ENCODE data around the gene EML5.

DNA sequence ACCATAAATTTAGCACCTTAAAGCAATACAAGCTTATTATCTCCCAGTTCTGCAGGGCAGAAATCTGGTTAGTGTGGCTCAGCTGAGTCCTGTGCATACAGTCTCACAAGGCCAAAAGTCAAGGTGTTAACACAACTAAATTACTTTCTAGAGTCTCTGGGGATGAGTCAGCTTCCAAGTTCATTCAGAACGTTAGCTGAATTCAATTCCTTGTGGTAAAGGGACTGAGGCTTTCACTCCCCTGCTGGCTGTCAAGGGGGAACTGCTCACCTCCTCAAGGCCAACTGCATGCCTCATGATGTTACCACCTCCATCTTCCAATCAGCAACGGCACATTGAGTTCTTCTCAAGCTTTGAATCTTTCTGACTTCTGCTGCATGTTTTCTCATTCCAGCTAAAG is 27.6 kb downstream of the EML5 start:
- TF ChIP-seq POLR2AphosphoS5 (IDR thresholded peaks at IDR 0.05) (no peak), CTCF (IDR thresholded peaks at IDR 0.05) (no peak), EP300 (IDR thresholded peaks at IDR 0.05) (no peak)

All from sigmoid colon (tissue), 4 donors.